HL-60 (cell line): Measurements from ENCODE around the gene ZGPAT.

Experiments used
- DNase-seq, 2 experiments: peaks; one replicate each; pipeline ENCODE4 v3.0.0-alpha.2; 2010 to 2020; ENCODE audit warnings: low read depth in 1 of 2, low spot score in 1 of 2
- H3K27ac ChIP-seq: fragments of 250-450 bp; sonication (Bioruptor Pico); replicated peaks from 2 replicates; pipeline ENCODE4 v1.5.1; 2020; ENCODE audit warnings: mild to moderate bottlenecking, moderate library complexity
- H3K27me3 ChIP-seq: fragments of 250-450 bp; sonication (Bioruptor Pico); 2 replicates; pipeline ENCODE4 v1.5.1; 2021; ENCODE audit warnings: mild to moderate bottlenecking, moderate library complexity; ENCODE audit not compliant: insufficient read depth, poor library complexity, severe bottlenecking
- H3K4me3 ChIP-seq: replicated peaks from 2 replicates; pipeline ENCODE4 v1.5.1; 2011; ENCODE audit warnings: mild to moderate bottlenecking, control low read depth, low read length; ENCODE audit not compliant: insufficient read depth
- GABPA ChIP-seq: IDR thresholded peaks from 2 replicates; pipeline ENCODE4 v1.6.1; 2012; ENCODE audit warnings: low read depth
- POLR2AphosphoS5 ChIP-seq: IDR thresholded peaks from 2 replicates; pipeline ENCODE4 v1.6.1; 2012; ENCODE audit warnings: low read depth
- SPI1 ChIP-seq: IDR thresholded peaks from 2 replicates; pipeline ENCODE4 v1.6.1; 2012; ENCODE audit warnings: low read depth, mild to moderate bottlenecking, borderline replicate concordance
- TF ChIP-seq, protein P1 (sequence below): IDR thresholded peaks from 2 replicates; pipeline ENCODE4 v1.6.1; 2012; ENCODE audit warnings: low read depth; ENCODE audit not compliant: insufficient replicate concordance
- TF ChIP-seq, protein P2 (sequence below): IDR thresholded peaks from one replicate; pipeline ENCODE4 v1.5.1; 2011; ENCODE audit warnings: low read length, control low read depth, inconsistent platforms; ENCODE audit not compliant: insufficient read depth

The ZGPAT gene

DNA sequence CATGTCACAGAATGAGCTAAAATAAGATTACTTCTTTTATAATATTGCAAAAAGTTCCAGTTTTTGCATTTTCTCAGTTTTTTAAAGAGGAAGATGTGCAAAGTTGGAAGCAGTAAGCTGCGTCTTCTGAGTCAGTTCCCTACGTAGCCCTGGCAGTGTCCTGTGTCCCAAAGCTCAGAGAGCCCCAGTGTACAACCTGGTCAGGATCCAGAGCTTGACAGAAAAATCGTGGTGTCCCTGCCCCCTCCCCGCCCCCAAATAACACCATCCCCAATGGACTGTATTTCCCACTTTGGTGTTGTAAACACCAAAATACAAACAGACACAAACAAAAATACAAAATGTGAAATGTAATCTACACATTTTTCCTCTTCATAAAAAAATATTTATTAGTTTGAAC is 36.3 kb downstream of the ZGPAT start:
- no peak overlapping the region for H3K27ac ChIP-seq

DNA sequence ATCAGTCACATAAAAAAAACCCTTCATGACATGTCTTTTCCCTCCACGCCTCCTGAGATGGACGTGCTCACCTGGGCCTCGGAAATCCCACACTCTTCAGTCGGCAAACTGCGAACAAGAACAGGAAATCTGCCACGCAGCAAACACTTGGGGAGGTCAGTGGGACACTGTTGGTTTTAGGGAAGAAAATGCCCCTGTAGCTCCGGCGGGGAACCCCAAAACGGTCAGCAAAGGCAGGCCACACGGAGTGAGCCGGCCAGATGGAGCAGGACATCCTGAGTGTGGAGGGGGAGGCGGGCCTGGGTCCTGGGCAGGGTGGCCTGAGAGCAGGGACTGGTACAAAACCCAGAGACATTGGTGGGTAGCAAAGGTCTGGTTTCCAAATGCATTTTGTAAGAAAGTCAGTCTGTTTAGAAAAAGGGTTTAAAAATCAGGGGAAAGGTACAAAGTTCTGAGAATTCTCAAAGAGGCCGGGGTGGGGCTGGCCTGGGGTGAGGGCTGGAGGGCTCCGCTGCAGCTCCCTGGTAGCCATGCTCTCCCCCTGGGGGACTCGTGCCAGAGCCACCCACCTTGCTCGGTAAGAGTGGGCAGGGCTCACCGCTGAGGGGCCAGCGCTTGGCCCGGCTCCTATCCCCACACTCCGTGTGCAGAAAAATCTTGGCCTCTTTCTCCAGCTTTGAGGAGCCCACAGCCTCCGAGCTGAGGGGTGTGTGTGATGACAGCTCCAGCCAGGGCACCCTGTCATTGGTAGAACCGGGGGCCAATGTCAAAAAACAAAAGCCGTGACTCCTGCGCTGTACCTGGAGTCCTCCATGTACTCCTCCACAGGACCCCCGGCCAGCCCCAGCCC is 37.0 kb downstream of the ZGPAT start:
- Histone ChIP-seq H3K4me3 (no peak overlapping the region), H3K27me3 (no peaks in the 10 kb centered on the region), H3K27ac (no peak overlapping the region)
- TF ChIP-seq, protein P1, sequence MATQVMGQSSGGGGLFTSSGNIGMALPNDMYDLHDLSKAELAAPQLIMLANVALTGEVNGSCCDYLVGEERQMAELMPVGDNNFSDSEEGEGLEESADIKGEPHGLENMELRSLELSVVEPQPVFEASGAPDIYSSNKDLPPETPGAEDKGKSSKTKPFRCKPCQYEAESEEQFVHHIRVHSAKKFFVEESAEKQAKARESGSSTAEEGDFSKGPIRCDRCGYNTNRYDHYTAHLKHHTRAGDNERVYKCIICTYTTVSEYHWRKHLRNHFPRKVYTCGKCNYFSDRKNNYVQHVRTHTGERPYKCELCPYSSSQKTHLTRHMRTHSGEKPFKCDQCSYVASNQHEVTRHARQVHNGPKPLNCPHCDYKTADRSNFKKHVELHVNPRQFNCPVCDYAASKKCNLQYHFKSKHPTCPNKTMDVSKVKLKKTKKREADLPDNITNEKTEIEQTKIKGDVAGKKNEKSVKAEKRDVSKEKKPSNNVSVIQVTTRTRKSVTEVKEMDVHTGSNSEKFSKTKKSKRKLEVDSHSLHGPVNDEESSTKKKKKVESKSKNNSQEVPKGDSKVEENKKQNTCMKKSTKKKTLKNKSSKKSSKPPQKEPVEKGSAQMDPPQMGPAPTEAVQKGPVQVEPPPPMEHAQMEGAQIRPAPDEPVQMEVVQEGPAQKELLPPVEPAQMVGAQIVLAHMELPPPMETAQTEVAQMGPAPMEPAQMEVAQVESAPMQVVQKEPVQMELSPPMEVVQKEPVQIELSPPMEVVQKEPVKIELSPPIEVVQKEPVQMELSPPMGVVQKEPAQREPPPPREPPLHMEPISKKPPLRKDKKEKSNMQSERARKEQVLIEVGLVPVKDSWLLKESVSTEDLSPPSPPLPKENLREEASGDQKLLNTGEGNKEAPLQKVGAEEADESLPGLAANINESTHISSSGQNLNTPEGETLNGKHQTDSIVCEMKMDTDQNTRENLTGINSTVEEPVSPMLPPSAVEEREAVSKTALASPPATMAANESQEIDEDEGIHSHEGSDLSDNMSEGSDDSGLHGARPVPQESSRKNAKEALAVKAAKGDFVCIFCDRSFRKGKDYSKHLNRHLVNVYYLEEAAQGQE, result no peak
- no peak for TF ChIP-seq POLR2AphosphoS5
- no peak for TF ChIP-seq GABPA
- no peak for TF ChIP-seq SPI1
- TF ChIP-seq, protein P2, sequence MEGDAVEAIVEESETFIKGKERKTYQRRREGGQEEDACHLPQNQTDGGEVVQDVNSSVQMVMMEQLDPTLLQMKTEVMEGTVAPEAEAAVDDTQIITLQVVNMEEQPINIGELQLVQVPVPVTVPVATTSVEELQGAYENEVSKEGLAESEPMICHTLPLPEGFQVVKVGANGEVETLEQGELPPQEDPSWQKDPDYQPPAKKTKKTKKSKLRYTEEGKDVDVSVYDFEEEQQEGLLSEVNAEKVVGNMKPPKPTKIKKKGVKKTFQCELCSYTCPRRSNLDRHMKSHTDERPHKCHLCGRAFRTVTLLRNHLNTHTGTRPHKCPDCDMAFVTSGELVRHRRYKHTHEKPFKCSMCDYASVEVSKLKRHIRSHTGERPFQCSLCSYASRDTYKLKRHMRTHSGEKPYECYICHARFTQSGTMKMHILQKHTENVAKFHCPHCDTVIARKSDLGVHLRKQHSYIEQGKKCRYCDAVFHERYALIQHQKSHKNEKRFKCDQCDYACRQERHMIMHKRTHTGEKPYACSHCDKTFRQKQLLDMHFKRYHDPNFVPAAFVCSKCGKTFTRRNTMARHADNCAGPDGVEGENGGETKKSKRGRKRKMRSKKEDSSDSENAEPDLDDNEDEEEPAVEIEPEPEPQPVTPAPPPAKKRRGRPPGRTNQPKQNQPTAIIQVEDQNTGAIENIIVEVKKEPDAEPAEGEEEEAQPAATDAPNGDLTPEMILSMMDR, result no peak
- DNase-seq, result no peak

More for the DNA sequence above, 36.3 kb downstream of the ZGPAT start:
- DNase-seq, result no peak
- no peaks in the 10 kb centered on the region for H3K27me3 ChIP-seq
- no peak overlapping the region for H3K4me3 ChIP-seq
- TF ChIP-seq, protein P1, result no peak
- TF ChIP-seq GABPA (no peak), POLR2AphosphoS5 (no peak), SPI1 (no peak)
- TF ChIP-seq, protein P2, result no peak

DNA sequence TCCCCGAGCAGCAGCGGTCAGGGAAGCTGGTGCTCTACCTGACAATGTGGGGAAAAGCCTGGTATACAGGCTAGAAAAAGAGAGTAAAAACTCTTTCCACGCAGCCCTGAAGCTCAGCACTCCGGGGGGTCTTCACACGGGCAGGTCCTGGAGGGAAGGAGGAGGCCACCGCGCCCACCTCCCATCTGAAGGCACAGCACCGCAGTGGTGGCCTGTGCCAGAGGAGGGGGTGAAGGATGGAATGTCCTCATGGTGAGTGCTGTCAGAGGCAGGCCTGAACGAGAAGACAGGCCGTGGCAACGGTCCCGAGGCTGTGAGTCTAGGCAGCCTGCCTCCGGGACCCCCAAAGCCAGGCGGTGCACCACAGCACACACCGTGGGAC is 37.6 kb downstream of the ZGPAT start:
- DNase-seq, result no peak
- no peak for TF ChIP-seq POLR2AphosphoS5
- TF ChIP-seq, protein P1, result no peak
- no peak for TF ChIP-seq GABPA
- TF ChIP-seq, protein P2, result no peak
- TF ChIP-seq SPI1, result no peak
- Histone ChIP-seq H3K27me3 (no peaks in the 10 kb centered on the region), H3K4me3 (no peak overlapping the region), H3K27ac (no peak overlapping the region)
